Measurements from ENCODE around the gene AK5.

The AK5 gene

DNA sequence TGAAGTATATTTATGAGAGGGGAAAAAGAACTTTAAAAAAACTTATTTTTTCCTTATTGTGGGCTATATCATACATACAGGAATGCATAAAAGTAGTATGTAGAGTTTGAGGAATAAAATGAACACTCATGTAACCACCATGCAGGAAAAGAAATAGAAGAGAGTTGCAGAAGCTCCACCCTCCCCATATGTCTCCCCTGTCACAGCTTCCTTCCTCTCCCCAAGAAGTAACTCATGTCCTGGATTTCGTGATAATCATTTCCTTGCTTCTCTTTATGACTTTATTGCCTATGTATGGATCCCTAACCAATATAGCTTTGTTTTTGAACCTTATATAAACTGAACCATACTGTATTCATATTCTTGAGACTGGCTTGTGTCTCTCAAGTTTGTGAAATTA, 274.2 kb downstream of the AK5 start:
- H3K4me1 Mint-ChIP-seq = no peaks in the 10 kb centered on the region
- peaks cover 3% of the 10 kb centered on the region for H3K36me3 Mint-ChIP-seq
- H3K4me3 Mint-ChIP-seq = no peak overlapping the region
- H3K9me3 Mint-ChIP-seq = no peaks in the 10 kb centered on the region
- no peak overlapping the region for H3K27ac Mint-ChIP-seq
- DNase-seq (ENCODE audit: low spot score in 2 of 2) (no peak), ATAC-seq (no peak)

DNA sequence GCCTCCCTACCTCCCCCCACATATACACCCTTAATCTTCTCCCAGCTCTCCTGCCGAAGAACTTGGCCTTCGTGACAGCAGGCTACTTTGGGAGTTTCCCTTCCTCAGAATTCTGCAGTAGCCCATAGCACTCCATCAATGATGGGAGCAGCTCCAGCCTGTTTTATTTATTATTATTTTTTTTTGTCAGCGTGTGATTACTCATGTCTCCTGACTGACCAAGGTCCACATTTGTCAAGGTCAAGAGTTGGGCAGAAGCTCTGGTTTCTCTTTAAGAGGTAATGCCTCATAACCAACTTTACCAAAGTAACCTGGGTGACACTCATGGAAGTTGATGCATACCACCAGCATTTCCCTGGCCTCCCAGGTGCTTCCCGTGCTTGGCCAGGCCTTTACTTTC, 275.2 kb downstream of the AK5 start:
- ATAC-seq (no peak), DNase-seq (ENCODE audit: low spot score in 2 of 2) (no peak)
- no peaks in the 10 kb centered on the region for H3K9me3 Mint-ChIP-seq
- no peak overlapping the region for H3K4me3 Mint-ChIP-seq
- H3K27ac Mint-ChIP-seq = peak overlapping the region; percentile 20
- H3K4me1 Mint-ChIP-seq = no peaks in the 10 kb centered on the region
- H3K36me3 Mint-ChIP-seq = peaks cover 12% of the 10 kb centered on the region

DNA sequence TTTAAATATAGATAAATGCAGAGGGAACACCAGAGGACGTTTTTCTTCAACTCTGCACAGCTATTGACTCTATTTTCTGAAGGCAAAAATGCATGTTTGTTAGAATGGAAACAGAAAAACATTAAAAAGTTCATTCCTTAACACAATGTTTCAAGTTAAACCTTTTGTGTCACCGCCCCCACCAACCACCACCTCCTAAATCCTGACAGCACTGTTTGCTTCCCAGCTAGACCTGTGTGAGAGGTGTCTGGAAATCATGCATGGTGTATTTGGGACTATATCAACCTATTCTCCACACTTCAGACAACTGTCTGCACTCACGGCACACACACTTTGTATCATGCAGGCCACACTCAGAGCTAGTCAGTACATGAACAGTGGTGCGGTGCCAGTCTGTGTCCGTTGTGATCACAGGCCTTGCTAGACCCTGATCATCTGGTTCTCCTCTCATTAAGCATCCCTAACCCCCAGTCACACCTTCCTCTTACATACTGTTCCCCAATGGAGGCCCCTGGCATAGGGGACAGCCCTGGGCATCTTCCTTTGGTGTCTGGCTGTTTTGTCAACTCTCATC, 276.9 kb downstream of the AK5 start:
- Mint-ChIP-seq H3K36me3 (peaks cover 24% of the 10 kb centered on the region), H3K4me3 (no peak overlapping the region), H3K9me3 (no peaks in the 10 kb centered on the region), H3K27ac (no peak overlapping the region), H3K4me1 (no peaks in the 10 kb centered on the region)
- no peak for DNase-seq (ENCODE audit: low spot score in 2 of 2)
- ATAC-seq = no peak

DNA sequence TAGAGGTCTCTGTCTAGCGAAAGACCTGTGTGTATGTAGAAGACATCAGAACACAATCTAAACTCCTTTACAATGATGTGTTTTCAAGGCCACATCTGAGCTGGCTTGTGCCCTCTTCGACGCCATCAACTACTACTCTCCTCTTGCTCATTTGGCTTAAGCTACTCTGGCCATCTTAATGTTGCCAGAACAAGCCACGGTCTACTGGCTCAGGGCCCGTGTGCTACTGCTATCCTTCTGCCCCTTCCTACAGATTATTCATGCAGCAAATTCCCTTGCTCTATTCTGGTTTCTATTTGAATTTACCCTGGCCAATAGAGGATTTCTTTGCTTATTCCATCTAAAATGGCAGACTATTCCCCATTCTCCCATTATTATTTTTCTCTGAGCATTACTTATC, 278.9 kb downstream of the AK5 start:
- no peak for ATAC-seq
- no peak for DNase-seq (ENCODE audit: low spot score in 2 of 2)
- Mint-ChIP-seq H3K4me3 (no peak overlapping the region), H3K9me3 (no peaks in the 10 kb centered on the region), H3K4me1 (no peaks in the 10 kb centered on the region), H3K36me3 (peaks cover 43% of the 10 kb centered on the region), H3K27ac (peak overlapping the region; percentile 26)

DNA sequence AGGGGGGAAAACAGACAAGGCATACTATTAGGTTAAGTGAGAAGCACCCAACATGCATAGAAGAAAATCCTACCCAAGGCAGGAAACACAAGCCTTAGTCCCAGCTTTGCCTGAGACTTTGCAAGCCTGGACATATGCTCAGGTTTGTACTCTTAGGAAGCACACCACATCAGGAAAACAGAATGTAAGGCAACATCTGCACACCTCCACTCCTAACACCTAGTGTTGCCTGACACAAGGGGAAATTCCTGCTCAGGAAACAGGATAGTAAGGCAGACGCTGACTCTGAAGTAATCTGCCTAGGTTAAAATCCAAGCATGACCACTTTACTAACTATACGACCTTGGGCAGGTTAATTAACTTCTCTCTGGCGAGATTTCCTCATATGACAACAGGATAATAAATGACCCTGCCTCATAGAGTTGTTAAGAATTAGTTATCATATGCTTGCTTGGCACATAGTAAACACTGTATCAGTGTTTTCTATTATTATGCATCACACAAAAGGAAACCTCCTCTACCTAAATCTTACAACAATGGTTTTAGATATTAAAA, 280.9 kb downstream of the AK5 start:
- H3K27ac Mint-ChIP-seq = no peak overlapping the region
- no peaks in the 10 kb centered on the region for H3K9me3 Mint-ChIP-seq
- H3K4me3 Mint-ChIP-seq = no peak overlapping the region
- DNase-seq (ENCODE audit: low spot score in 2 of 2) = no peak
- no peak for ATAC-seq
- peaks cover 62% of the 10 kb centered on the region for H3K36me3 Mint-ChIP-seq
- H3K4me1 Mint-ChIP-seq = no peaks in the 10 kb centered on the region

DNA sequence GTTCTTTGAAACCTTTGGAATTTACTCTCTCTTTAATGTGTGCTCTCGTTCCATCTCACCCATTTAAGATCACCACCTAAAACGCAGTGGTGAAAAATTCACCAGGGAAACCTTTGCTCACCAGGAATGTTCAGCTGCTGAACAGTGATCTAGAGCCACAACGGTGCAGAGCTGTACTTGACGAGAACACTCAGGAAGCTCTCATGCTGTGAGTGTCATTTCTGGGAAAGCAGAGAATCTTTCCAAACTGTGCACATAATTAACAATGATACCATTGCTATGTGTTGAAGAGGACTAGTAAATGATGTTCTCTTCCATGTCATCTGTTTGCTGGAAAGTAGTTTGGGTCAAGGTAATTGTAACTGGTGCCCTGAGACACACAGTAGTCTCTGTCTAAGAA, 283.5 kb downstream of the AK5 start:
- Mint-ChIP-seq H3K27ac (no peak overlapping the region), H3K4me1 (no peaks in the 10 kb centered on the region), H3K4me3 (no peak overlapping the region), H3K36me3 (peaks cover 88% of the 10 kb centered on the region), H3K9me3 (no peaks in the 10 kb centered on the region)
- DNase-seq (ENCODE audit: low spot score in 2 of 2) = no peak
- no peak for ATAC-seq

DNA sequence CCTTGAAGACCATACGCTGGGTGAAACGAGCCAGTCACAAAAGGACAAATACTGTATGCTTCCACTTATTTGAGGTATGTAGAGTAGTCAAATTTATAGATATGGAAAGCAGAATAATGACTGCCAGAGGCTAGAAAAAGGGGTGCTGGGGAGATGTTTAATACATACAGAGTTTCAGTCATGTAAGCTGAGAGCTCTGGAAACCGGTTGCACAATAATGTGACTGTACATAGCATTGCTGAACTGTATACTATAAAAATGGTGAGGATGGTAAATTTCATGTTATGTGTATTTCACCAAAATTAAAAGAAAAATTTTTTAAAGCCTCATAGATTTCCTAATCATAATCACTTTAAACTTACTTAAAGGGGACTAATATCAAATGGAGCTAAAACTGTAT, 289.8 kb downstream of the AK5 start:
- ATAC-seq (no peak), DNase-seq (ENCODE audit: low spot score in 2 of 2) (no peak)
- H3K27ac Mint-ChIP-seq = no peak overlapping the region
- no peaks in the 10 kb centered on the region for H3K4me1 Mint-ChIP-seq
- no peak overlapping the region for H3K4me3 Mint-ChIP-seq
- no peaks in the 10 kb centered on the region for H3K9me3 Mint-ChIP-seq
- peaks cover 100% of the 10 kb centered on the region for H3K36me3 Mint-ChIP-seq

DNA sequence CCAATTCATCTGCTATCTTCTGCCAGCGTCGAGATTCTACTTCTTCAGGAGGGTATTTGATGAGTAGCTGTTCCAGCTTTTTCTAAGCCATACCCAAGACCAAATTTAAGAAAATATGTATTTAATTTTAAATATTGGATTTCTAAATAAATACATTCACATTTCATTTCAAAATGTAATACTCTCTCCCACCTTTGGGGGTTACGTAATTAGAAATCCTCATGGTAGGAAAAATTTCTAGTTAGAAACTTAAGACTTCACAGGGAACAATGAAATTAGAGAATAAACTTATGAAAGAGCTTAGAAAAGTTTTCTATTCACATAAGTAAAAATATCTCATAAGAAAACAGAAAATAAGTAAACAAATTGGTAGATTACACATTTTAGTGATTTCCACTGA, 297.7 kb downstream of the AK5 start:
- Mint-ChIP-seq H3K9me3 (no peaks in the 10 kb centered on the region), H3K4me1 (no peaks in the 10 kb centered on the region), H3K4me3 (no peak overlapping the region), H3K36me3 (peaks cover 97% of the 10 kb centered on the region), H3K27ac (no peak overlapping the region)
- no peak for DNase-seq (ENCODE audit: low spot score in 2 of 2)
- ATAC-seq = no peak

DNA sequence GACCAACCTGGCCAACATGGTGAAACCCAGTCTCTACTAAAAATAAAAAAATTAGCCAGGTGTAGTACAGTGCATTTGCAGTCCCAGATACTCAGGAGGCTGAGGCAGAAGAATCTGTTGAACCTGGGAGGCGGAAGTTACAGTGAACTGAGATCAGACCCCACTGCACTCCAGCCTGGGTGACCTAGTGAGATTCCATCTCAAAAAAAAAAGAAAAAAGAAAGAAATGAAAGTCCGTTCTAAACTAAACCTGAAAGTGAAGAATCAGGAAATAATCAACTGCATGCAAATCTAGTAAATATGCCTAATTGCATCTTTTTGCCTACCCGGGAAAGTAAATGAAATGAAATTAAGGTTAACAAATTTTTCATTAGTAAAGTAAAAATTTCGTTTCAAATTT, 301.1 kb downstream of the AK5 start:
- H3K9me3 Mint-ChIP-seq = no peaks in the 10 kb centered on the region
- H3K27ac Mint-ChIP-seq = no peak overlapping the region
- no peaks in the 10 kb centered on the region for H3K4me1 Mint-ChIP-seq
- no peak overlapping the region for H3K4me3 Mint-ChIP-seq
- no peak for ATAC-seq
- H3K36me3 Mint-ChIP-seq = peaks cover 76% of the 10 kb centered on the region
- no peak for DNase-seq (ENCODE audit: low spot score in 2 of 2)

DNA sequence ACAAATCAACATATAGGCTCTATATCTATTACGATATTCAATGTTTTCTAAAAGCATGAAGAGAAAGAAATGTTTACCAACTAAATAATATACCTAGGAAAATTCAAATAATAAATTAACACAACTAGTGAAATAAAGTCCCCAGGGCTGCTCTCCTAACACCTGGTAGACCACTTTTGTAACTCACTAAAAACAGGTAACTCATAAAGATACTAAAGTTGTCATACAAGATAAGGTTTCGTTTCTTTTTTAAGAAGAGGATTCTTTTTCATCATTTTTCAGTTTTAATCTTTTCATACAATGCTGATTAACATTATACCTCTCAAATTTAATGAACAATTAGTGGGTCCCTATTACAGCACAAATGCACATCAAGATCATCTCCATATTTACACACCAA, 301.7 kb downstream of the AK5 start:
- H3K4me3 Mint-ChIP-seq = no peak overlapping the region
- ATAC-seq (no peak), DNase-seq (ENCODE audit: low spot score in 2 of 2) (no peak)
- no peaks in the 10 kb centered on the region for H3K4me1 Mint-ChIP-seq
- H3K36me3 Mint-ChIP-seq = peaks cover 74% of the 10 kb centered on the region
- no peak overlapping the region for H3K27ac Mint-ChIP-seq
- no peaks in the 10 kb centered on the region for H3K9me3 Mint-ChIP-seq

DNA sequence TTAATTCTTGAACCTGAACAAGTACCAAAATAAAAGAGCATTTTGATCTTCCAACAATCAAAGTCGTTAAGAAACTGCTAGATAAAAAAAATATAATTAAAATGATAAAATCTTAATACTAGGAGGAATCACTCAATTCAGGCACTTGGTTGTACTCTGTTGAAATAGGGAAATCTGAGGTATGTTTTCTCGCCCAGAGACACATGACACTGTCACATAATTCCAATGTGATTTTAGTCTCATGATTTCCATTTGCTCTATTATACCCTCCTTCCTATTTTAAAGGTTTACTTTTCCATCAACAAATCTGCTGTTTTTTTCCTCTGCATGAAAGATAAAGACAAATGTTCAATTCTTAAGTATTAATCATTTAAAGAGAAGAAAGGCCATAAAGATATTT, 303.1 kb downstream of the AK5 start:
- DNase-seq (ENCODE audit: low spot score in 2 of 2) (no peak), ATAC-seq (no peak)
- no peaks in the 10 kb centered on the region for H3K9me3 Mint-ChIP-seq
- peaks cover 60% of the 10 kb centered on the region for H3K36me3 Mint-ChIP-seq
- no peak overlapping the region for H3K4me3 Mint-ChIP-seq
- H3K4me1 Mint-ChIP-seq = no peaks in the 10 kb centered on the region
- no peak overlapping the region for H3K27ac Mint-ChIP-seq

DNA sequence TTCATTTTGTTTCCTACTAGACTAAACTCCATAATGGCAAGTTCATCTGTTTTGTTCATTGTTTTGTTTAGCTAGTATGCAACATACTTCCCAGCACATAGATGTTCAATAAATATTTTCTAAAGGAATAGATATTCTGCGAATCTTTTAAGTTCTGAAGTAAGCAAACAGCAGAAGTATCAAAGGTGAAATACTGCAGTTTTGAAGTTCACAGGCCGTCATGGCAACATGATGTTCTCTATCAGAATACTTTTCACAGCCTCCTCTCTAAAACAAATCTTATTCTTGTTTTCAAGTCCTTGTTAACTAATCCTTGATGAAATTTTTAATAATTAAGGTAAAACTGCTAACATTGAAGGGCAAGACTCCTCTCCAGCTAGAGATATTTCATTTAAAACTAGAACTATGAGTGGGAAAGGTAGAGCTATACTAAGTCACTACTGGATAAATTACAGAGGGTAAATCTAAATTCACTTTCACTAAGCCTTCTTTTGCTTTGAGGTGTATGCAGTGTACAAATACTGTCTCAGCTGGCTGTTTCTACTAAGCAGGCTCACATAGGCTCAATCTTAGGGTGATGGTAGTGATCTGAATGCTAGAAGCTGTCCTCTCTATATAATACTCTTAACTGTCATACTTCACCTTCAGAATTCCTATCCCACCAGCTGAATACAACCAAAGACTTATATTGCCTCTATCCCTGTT, 303.9 kb downstream of the AK5 start:
- peak overlapping the region; percentile 63 for H3K27ac Mint-ChIP-seq
- H3K4me3 Mint-ChIP-seq = no peak overlapping the region
- H3K9me3 Mint-ChIP-seq = no peaks in the 10 kb centered on the region
- H3K36me3 Mint-ChIP-seq = peaks cover 52% of the 10 kb centered on the region
- DNase-seq (ENCODE audit: low spot score in 2 of 2) = no peak
- H3K4me1 Mint-ChIP-seq = no peaks in the 10 kb centered on the region
- no peak for ATAC-seq

DNA sequence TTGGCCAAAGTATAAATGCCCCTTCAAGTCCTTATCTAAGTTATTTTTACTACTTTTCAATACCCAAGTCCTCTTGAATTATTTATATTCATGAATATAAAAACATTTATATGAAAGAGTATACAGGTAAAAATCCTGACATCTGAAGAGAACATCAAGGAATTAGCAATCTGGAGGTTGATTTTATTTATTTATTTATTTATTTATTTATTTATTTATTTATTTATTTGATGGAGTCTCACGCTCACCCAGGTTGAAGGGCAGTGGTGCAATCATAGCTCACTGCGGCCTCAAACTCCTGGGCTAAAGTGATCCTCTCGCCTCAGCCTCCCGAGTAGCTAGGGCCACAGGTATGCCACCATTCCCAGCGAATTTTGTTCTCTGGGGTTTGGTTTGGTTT, 307.4 kb downstream of the AK5 start:
- peaks cover 36% of the 10 kb centered on the region for H3K36me3 Mint-ChIP-seq
- no peak overlapping the region for H3K27ac Mint-ChIP-seq
- H3K4me1 Mint-ChIP-seq = peaks cover 5% of the 10 kb centered on the region
- no peak for DNase-seq (ENCODE audit: low spot score in 2 of 2)
- H3K4me3 Mint-ChIP-seq = no peak overlapping the region
- ATAC-seq = no peak
- no peaks in the 10 kb centered on the region for H3K9me3 Mint-ChIP-seq

DNA sequence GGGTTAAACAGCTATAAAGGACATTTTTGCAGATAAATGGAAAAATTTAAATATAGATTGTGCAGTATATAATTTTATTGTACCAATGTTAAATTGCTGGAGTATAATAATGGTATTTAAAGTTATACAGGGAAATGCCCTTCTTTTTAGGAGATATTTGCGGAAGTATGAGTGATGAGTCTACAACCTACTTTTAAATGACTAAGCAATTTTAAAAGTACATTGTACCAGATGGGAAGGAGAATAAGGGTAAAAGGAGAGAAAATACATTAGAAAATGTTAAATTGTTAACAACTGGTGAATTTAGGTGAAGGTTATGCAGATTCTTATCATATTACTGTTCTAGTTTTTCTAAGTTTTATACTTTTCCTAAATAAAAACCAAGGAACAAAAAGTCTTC, 308.8 kb downstream of the AK5 start:
- ATAC-seq = no peak
- peaks cover 11% of the 10 kb centered on the region for H3K4me1 Mint-ChIP-seq
- H3K4me3 Mint-ChIP-seq = no peak overlapping the region
- no peaks in the 10 kb centered on the region for H3K9me3 Mint-ChIP-seq
- H3K36me3 Mint-ChIP-seq = peaks cover 24% of the 10 kb centered on the region
- no peak for DNase-seq (ENCODE audit: low spot score in 2 of 2)
- peak overlapping the region; percentile 86 for H3K27ac Mint-ChIP-seq

DNA sequence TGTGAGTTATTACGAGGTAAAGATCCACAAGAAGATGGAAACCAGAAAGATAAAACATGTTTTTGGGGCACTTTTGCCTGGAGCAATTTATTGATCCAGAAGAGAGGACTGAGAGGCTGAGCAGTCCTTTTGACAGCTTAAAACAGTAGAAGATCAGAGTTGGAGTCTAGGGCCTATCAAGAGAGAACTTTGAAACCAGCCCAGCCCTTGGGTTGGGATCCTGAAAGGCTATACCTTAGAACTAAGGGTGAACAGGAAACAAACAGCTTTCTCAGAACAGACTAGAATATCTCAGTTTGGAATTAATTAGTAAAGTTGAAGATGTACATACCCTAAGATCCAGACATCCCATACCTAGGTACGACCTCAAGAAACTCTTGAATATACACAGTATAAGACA, 311.1 kb downstream of the AK5 start:
- H3K36me3 Mint-ChIP-seq = peaks cover 30% of the 10 kb centered on the region
- no peak overlapping the region for H3K27ac Mint-ChIP-seq
- DNase-seq (ENCODE audit: low spot score in 2 of 2) (no peak), ATAC-seq (no peak)
- peaks cover 11% of the 10 kb centered on the region for H3K4me1 Mint-ChIP-seq
- H3K9me3 Mint-ChIP-seq = no peaks in the 10 kb centered on the region
- H3K4me3 Mint-ChIP-seq = no peak overlapping the region

DNA sequence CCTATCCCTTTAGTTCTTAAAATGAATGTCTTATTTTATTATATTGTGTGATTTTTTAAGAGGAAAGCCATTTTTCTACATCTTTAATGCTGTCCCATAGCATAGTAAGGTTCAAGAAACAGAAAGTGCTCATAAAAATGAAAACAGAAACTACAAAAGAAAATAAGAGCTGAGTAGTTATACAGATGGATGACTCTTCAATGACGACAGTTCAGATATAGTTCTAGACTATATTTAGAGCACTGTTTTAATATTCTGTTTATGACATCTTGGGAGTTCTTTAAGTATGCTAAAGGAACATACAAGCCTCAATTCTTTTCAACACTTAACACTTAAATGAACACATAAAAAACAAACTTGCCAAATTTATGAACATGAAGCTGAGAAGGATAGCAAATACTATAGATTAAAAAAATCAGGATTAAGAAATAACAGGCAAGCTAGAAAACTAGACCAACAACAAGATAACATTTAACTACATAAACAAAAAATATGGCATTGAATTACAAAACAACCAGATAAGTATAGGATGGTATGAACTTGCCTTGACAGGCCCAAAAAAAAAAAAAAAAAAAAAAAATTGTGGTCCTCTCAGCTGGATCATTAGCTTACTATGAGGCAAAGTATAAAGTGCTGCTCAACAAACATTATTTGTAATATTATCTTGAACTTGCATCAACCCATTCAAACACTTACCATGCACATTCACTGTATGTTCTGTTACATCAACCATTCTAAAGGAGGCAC, 312.7 kb downstream of the AK5 start:
- no peak overlapping the region for H3K4me3 Mint-ChIP-seq
- H3K4me1 Mint-ChIP-seq = peaks cover 11% of the 10 kb centered on the region
- no peak for DNase-seq (ENCODE audit: low spot score in 2 of 2)
- peak overlapping the region; percentile 32 for H3K27ac Mint-ChIP-seq
- peaks cover 28% of the 10 kb centered on the region for H3K36me3 Mint-ChIP-seq
- no peaks in the 10 kb centered on the region for H3K9me3 Mint-ChIP-seq
- no peak for ATAC-seq
